Measurements from ENCODE around the gene C9orf50.

GRCh38 chr9:129648764-129649115 lies 27.8 kb upstream of the C9orf50 start:
- no peak for TF ChIP-seq CTCF (conservative IDR thresholded peaks at IDR 0.05; ENCODE audit: low read depth in 2 of 2)
- no peak for TF ChIP-seq EZH2 (IDR thresholded peaks at IDR 0.05; ENCODE audit: low read depth, unreplicated experiment)
- no peak for TF ChIP-seq EZH2phosphoT487 (IDR thresholded peaks at IDR 0.05; ENCODE audit: unreplicated experiment)

All from GM23338 (cell line).